Right cardiac atrium (tissue), 5 donors: ENCODE data around the gene LRRC2. TPM values are rescaled to one million over a fixed set of nuclear protein-coding genes. Genes with fewer than 3 reads are reported as not detected.

Experiments used
- ATAC-seq, 2 donors: fragments of 200-7000 bp; cut with Tn5 transposase; one replicate each; pipeline versions ENCODE4 v1.8.0 to v1.9.1; 2020; ENCODE audit warnings: moderate library complexity in 2 of 2, mild to moderate bottlenecking in 1 of 2
- DNase-seq, 3 donors: peaks; one replicate each; pipeline ENCODE4 v3.0.0-alpha.2; 2020
- H3K27ac ChIP-seq: one replicate; pipeline ENCODE4 v1.5.1; 2013; ENCODE audit warnings: mild to moderate bottlenecking, low read length, control low read depth, moderate library complexity
- H3K27me3 ChIP-seq: one replicate; pipeline ENCODE4 v1.6.1; 2013; ENCODE audit not compliant: control insufficient read depth, insufficient read depth
- H3K4me1 ChIP-seq: one replicate; pipeline ENCODE4 v1.6.1; 2013; ENCODE audit warnings: low read length; ENCODE audit not compliant: control insufficient read depth, insufficient read depth
- H3K4me3 ChIP-seq: one replicate; pipeline ENCODE4 v1.5.1; 2013; ENCODE audit warnings: low read length, control low read depth
- H3K9me3 ChIP-seq: one replicate; pipeline ENCODE4 v1.6.1; 2013; ENCODE audit warnings: low read length; ENCODE audit not compliant: control insufficient read depth
- WGBS: extraction: QIAGEN DNeasy Blood & Tissue Kit; methylation state at CpG from one replicate; pipeline ENCODE4 v1.1.7; 2013; 5-methylcytosine and 5-hydroxymethylcytosine counted together
- intact Hi-C, 4 donors: fragments of 100-400 bp; cut with DNase I; formaldehyde crosslinking; loops; one replicate each; pipeline versions ENCODE4 v1.11.0 to v1.14.0; 2022 to 2023
- polyA plus RNA-seq: library from polyadenylated mRNA; stranded (reverse); fragments of 200-250 nt; gene quantifications from one replicate; pipeline ENCODE4 v1.2.3, GENCODE V29; 2013
- total RNA-seq, 4 donors: library from RNA; stranded (reverse); fragmentation: NEBNext Ultra II Directional; extraction: Animal tissue kit (Norgen Biotek cat#: 25700); gene quantifications; one replicate each; pipeline ENCODE4 v1.2.1, GENCODE V29; 2021
- donor health status: healthy with polysubstance abuse.
- donor health status: DM: no; HTN: yes; CAD: no.
- donor health status: DM: no; HTN: no; CAD: no.
- donor health status: DM: no; HTN: yes; CAD: no; lungs with severe emphysema.
- donor health status: DM: yes; HTN: yes; CAD: no.

The LRRC2 gene
- total and polyA plus RNA-seq, 5 donors, result 8.9 to 26.0 (median 13.3) TPM

- ATAC-seq (no peak), DNase-seq (no peak)
- WGBS, result 91% methylated on average over 5 of the region's 5 CpGs
- H3K9me3 ChIP-seq, result no peaks in the 10 kb centered on the region
- no peak overlapping the region for H3K4me3 ChIP-seq
- intact Hi-C loops, result no loop called here
- peaks cover 4% of the 10 kb centered on the region for H3K4me1 ChIP-seq
- no peaks in the 10 kb centered on the region for H3K27me3 ChIP-seq
- no peak overlapping the region for H3K27ac ChIP-seq
Measured at GRCh38 chr3:46471371-46471914, 94.7 kb downstream of the LRRC2 start.

GRCh38 chr3:46470831-46471230, 95.3 kb downstream of the LRRC2 start:
- 89% methylated on average over 4 of the region's 4 CpGs for WGBS
- Histone ChIP-seq H3K27me3 (no peaks in the 10 kb centered on the region), H3K4me3 (no peak overlapping the region), H3K27ac (no peak overlapping the region), H3K4me1 (peaks cover 4% of the 10 kb centered on the region), H3K9me3 (no peaks in the 10 kb centered on the region)
- ATAC-seq (no peak), DNase-seq (no peak)
- intact Hi-C loops, result no loop called here

GRCh38 chr3:46469680-46470357, 96.3 kb downstream of the LRRC2 start:
- peak in 1 of 2 donors; percentile 20 for ATAC-seq

GRCh38 chr3:46468753-46469600, 97.1 kb downstream of the LRRC2 start:
- DNase-seq (no peak), ATAC-seq (no peak)
- Histone ChIP-seq H3K27ac (no peak overlapping the region), H3K4me1 (peaks cover 4% of the 10 kb centered on the region), H3K9me3 (no peaks in the 10 kb centered on the region), H3K27me3 (no peaks in the 10 kb centered on the region), H3K4me3 (no peak overlapping the region)
- 72% methylated on average over 6 of the region's 6 CpGs for WGBS
- intact Hi-C loops, result no loop called here

More at GRCh38 chr3:46469680-46470357, 96.3 kb downstream of the LRRC2 start:
- H3K27ac ChIP-seq, result no peak overlapping the region
- WGBS, result 51% methylated on average over 3 of the region's 3 CpGs
- H3K9me3 ChIP-seq, result no peaks in the 10 kb centered on the region
- intact Hi-C loops, result no loop called here
- no peak for DNase-seq
- no peak overlapping the region for H3K4me3 ChIP-seq
- H3K27me3 ChIP-seq, result no peaks in the 10 kb centered on the region
- H3K4me1 ChIP-seq, result peaks cover 4% of the 10 kb centered on the region

DNA sequence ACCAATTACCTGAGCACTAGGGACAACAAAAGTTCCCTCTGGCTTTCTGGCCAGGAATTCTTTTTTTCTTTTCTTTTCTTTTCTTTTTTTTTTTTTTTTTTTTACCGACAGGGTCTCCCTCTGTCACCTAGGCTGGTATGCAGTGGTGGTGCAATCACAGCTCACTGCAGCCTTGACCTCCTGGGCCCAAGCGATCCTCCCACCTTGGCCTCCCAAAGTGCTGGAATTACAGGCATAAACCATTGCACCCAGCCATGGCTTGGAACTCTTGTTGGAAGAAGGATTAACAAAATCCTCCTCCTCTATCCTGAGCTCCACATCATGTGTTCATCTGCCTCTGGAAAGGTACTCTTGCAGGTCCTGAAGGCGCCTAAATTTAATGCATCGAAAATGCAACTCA, 98.5 kb downstream of the LRRC2 start:
- Histone ChIP-seq H3K9me3 (no peaks in the 10 kb centered on the region), H3K4me3 (no peak overlapping the region), H3K27me3 (no peaks in the 10 kb centered on the region), H3K4me1 (peaks cover 7% of the 10 kb centered on the region), H3K27ac (no peak overlapping the region)
- WGBS, result 93% methylated on average over 4 of the region's 4 CpGs
- no peak for ATAC-seq
- no peak for DNase-seq
- intact Hi-C loops, result no loop called here

DNA sequence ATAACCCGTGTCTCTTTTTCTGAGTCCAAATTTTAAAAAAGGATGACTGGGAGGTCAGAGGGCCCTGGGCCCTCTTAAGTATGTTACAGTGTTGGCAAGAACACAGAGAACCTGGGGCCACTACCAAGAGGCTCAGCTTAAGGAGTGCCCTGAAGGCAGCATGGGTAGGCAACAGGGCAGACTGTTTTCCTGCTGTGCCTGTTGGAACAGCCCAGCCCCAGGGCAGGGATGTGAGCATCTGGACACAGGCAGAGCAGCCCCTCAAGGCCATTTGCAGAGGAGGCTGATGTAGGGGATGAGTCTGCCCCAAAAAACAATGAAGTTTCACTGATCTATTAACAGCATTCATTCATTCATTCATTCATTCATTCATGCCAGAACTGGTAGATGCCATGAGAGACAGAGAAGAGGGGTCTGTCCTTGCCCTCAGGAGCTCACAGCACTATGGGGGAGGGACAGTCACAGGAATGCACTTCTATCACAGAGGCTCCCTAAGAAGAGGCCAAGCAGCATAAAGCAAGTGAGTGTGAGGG, 99.2 kb downstream of the LRRC2 start:
- no peak overlapping the region for H3K4me3 ChIP-seq
- H3K4me1 ChIP-seq, result peaks cover 7% of the 10 kb centered on the region
- 61% methylated on average over 1 of the region's 1 CpG for WGBS
- intact Hi-C loops, result no loop called here
- no peak for ATAC-seq
- no peak for DNase-seq
- no peaks in the 10 kb centered on the region for H3K9me3 ChIP-seq
- H3K27ac ChIP-seq, result no peak overlapping the region
- H3K27me3 ChIP-seq, result no peaks in the 10 kb centered on the region

DNA sequence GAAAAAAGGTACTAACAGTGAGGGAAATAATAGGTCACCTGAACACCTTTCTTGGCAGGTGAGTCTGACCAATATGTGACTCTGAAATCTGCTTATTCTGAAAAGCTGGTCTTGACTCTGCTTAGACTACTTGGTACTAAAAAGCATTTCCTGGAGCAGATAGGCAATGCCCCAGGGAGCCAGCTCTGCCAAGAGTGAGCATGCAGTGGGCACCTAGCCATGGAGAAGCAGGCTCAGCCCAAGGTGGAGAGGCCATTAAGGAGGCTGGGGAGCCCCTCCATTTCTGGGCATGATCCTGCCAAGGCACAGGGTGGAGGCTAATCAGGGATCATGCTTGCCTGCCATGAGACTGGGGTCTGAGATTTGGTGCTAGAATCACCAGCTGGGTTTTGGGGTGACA, 99.8 kb downstream of the LRRC2 start:
- Histone ChIP-seq H3K4me1 (peaks cover 7% of the 10 kb centered on the region), H3K27ac (no peak overlapping the region), H3K9me3 (no peaks in the 10 kb centered on the region), H3K27me3 (no peaks in the 10 kb centered on the region), H3K4me3 (no peak overlapping the region)
- intact Hi-C loops, result no loop called here
- DNase-seq, result peak; percentile 44 to 76 (median 71)
- peak; percentile 5 to 14 for ATAC-seq

Other genes with a start within 250 kb of the LRRC2 start
- 1 to 10 TPM in 3 of 4 donors, under 1 TPM in 1; 0.42 to 2.5 (median 1.7) TPM for gene CCR2, start 212.2 kb downstream of the LRRC2 start, total RNA-seq
- gene CCR2, start 212.2 kb downstream of the LRRC2 start, polyA plus RNA-seq, result 0.43 TPM
- gene CCR5, start 195.4 kb downstream of the LRRC2 start, total RNA-seq, result 1 to 10 TPM in 2 of 4 donors, under 1 TPM in 2; 0.68 to 1.7 (median 0.99) TPM
- gene CCR5, start 195.4 kb downstream of the LRRC2 start, polyA plus RNA-seq, result 0.27 TPM
- 1 to 10 TPM; 1.4 to 3.1 (median 2.4) TPM for gene CCRL2, start 159.0 kb downstream of the LRRC2 start, total RNA-seq
- 1.7 TPM for gene CCRL2, start 159.0 kb downstream of the LRRC2 start, polyA plus RNA-seq
- gene LTF, start 101.4 kb downstream of the LRRC2 start, total RNA-seq, result 1 to 10 TPM in 3 of 4 donors, under 1 TPM in 1; 0.71 to 5.5 (median 2.2) TPM
- gene LTF, start 101.4 kb downstream of the LRRC2 start, polyA plus RNA-seq, result 1.00 TPM
- gene RTP3, start 68.3 kb downstream of the LRRC2 start, total RNA-seq, result not detected
- gene RTP3, start 68.3 kb downstream of the LRRC2 start, polyA plus RNA-seq, result not detected
- not detected for gene FAM240A, start 46.2 kb upstream of the LRRC2 start, total RNA-seq
- gene FAM240A, start 46.2 kb upstream of the LRRC2 start, polyA plus RNA-seq, result not detected
- 10 to 100 TPM; 16.1 to 33.1 (median 19.0) TPM for gene ALS2CL, start 127.4 kb upstream of the LRRC2 start, total RNA-seq
- 18.8 TPM for gene ALS2CL, start 127.4 kb upstream of the LRRC2 start, polyA plus RNA-seq
- gene TMIE, start 135.1 kb upstream of the LRRC2 start, total RNA-seq, result under 1 TPM; 0.40 to 0.76 (median 0.65) TPM
- 0.95 TPM for gene TMIE, start 135.1 kb upstream of the LRRC2 start, polyA plus RNA-seq
- gene PRSS50, start 151.6 kb upstream of the LRRC2 start, total RNA-seq, result under 1 TPM in 2 of 4 donors, not detected in 2; 0.12 to 0.31 TPM
- 0.14 TPM for gene PRSS50, start 151.6 kb upstream of the LRRC2 start, polyA plus RNA-seq